Uterus (tissue), 4 donors: ENCODE data around the gene SRP9. TPM values are rescaled to one million over a fixed set of nuclear protein-coding genes. Genes with fewer than 3 reads are reported as not detected.

Experiments used
- DNase-seq, 2 donors: peaks; one replicate each; pipeline ENCODE4 v3.0.0-alpha.2; 2019 to 2020
- H3K27ac ChIP-seq, 2 donors: fragments of 200-600 bp; sonication (generic); 1 replicate in 1 of 2; 2 replicates in 1 of 2; pipeline ENCODE4 v1.5.1; 2016 to 2018
- H3K27me3 ChIP-seq, 2 donors: fragments of 200-600 bp; sonication (generic); one replicate each; pipeline ENCODE4 v1.5.1; 2018 to 2019; ENCODE audit warnings: control low read depth in 1 of 2
- H3K36me3 ChIP-seq, 2 donors: fragments of 200-600 bp; sonication (generic); one replicate each; pipeline ENCODE4 v1.5.1; 2019; ENCODE audit warnings: control low read depth in 1 of 2
- H3K4me1 ChIP-seq, 2 donors: fragments of 200-600 bp; sonication (generic); one replicate each; pipeline ENCODE4 v1.5.1; 2018 to 2019; ENCODE audit warnings: control low read depth in 1 of 2
- H3K4me3 ChIP-seq, 2 donors: fragments of 200-600 bp; sonication (generic); 1 replicate in 1 of 2; 2 replicates in 1 of 2; pipeline ENCODE4 v1.5.1; 2018 to 2019; ENCODE audit warnings: mild to moderate bottlenecking in 1 of 2
- H3K9me3 ChIP-seq, 2 donors: fragments of 200-600 bp; sonication (generic); one replicate each; pipeline ENCODE4 v1.5.1; 2019; ENCODE audit warnings: control low read depth in 1 of 2
- CTCF ChIP-seq, 4 experiments: fragments of 200-600 bp in 2 of 4; fragments of 450-650 bp in 2 of 4; sonication (generic) in 2 of 4; IDR thresholded peaks; one replicate each; pipeline ENCODE4 v1.5.1; 2016 to 2019; ENCODE audit warnings: antibody characterized with exemption in 4 of 4, mild to moderate bottlenecking in 2 of 4, moderate library complexity in 1 of 4
- POLR2A ChIP-seq, 2 donors: fragments of 450-650 bp; IDR thresholded peaks; one replicate each; pipeline ENCODE4 v1.6.1; 2016; ENCODE audit warnings: antibody characterized with exemption in 2 of 2, mild to moderate bottlenecking in 1 of 2, moderate library complexity in 1 of 2
- intact Hi-C: fragments of 100-400 bp; cut with DNase I; formaldehyde crosslinking; loops from one replicate; pipeline ENCODE4 v1.15.1; 2023; ENCODE audit warnings: low total_unique reads
- total RNA-seq, 4 donors: library from RNA; depleted of rRNA in 3 of 4; stranded (reverse); fragments of >200 nt in 3 of 4; gene quantifications; one replicate each; pipeline versions ENCODE4 v1.1.0 to v1.2.4, GENCODE V29; 2014 to 2023
- donor health status: DM: yes; HTN: yes; CAD: no.

SRP9 gene
- total RNA-seq, 4 donors from 2014 or later, result 169 to 551 (median 202) TPM

- intact Hi-C loops, result no loop called here
- no peaks in the 10 kb centered on the region for H3K27me3 ChIP-seq
- H3K27ac ChIP-seq, result peak overlapping the region; percentile 56 to 83
- H3K4me3 ChIP-seq, result no peak overlapping the region
- no peaks in the 10 kb centered on the region for H3K36me3 ChIP-seq
- H3K9me3 ChIP-seq, result no peaks in the 10 kb centered on the region
- peaks cover 0 to 11% of the 10 kb centered on the region in 2 donors for H3K4me1 ChIP-seq
- DNase-seq, result no peak
- no peak for TF ChIP-seq CTCF (IDR thresholded peaks at IDR 0.05)
- TF ChIP-seq POLR2A (IDR thresholded peaks at IDR 0.05), result no peak
Measured at GRCh38 chr1:225736437-225737098, 41.1 kb upstream of the SRP9 start.

DNA sequence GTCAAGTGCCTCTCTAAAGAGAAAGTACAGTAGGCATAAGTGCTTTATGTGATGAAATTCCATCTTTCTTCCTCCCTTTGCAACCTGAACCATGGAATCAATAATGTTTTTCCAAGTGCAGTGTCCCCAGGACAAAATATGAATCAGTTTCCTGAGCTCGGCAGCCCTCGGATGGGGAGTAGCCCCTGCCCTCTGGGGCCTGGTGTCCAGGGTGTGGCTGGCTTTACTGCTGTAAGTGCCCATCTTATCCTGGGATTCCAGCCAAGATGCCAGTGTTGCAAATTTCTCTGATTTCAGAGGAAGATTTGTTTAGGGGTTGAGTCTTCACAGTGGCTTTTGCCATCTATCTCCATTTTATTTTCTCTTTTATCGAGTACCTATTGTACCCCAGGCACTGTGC is 40.5 kb upstream of the SRP9 start:
- no peak overlapping the region for H3K4me3 ChIP-seq
- H3K27ac ChIP-seq, result no peak overlapping the region
- H3K4me1 ChIP-seq, result peaks cover 0 to 11% of the 10 kb centered on the region in 2 donors
- no peaks in the 10 kb centered on the region for H3K9me3 ChIP-seq
- TF ChIP-seq POLR2A (IDR thresholded peaks at IDR 0.05), result no peak
- no peak for TF ChIP-seq CTCF (IDR thresholded peaks at IDR 0.05)
- no peaks in the 10 kb centered on the region for H3K27me3 ChIP-seq
- no peaks in the 10 kb centered on the region for H3K36me3 ChIP-seq
- intact Hi-C loops, result no loop called here
- DNase-seq, result no peak

DNA sequence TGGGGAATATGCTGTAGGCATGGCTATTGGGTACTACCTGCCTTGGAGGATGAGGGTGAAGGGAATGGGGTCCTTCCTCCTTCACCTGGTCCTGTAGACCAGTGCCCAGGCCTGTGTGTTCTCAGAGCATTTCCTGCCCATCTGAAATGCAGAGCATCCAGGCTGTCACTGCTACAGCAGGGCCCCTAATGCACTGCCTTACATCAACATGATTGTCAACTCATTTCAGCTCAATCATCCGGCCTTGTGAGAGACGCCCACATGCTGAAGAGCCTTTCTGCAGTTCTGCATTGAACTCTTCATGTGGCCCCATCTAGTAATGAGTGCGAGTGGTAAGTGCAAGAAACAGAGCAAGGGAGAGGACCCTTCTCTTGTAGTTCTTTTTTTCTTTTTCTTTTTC is 39.8 kb upstream of the SRP9 start:
- intact Hi-C loops, result no loop called here
- H3K27me3 ChIP-seq, result no peaks in the 10 kb centered on the region
- no peak overlapping the region for H3K4me3 ChIP-seq
- H3K36me3 ChIP-seq, result no peaks in the 10 kb centered on the region
- TF ChIP-seq POLR2A (IDR thresholded peaks at IDR 0.05) (no peak), CTCF (IDR thresholded peaks at IDR 0.05) (no peak)
- H3K4me1 ChIP-seq, result peaks cover 0 to 11% of the 10 kb centered on the region in 2 donors
- H3K27ac ChIP-seq, result no peak overlapping the region
- DNase-seq, result no peak
- no peaks in the 10 kb centered on the region for H3K9me3 ChIP-seq

GRCh38 chr1:225738763-225739162 is 38.9 kb upstream of the SRP9 start:
- H3K4me1 ChIP-seq, result peaks cover 0 to 11% of the 10 kb centered on the region in 2 donors
- no peak overlapping the region for H3K4me3 ChIP-seq
- intact Hi-C loops, result no loop called here
- H3K27me3 ChIP-seq, result no peaks in the 10 kb centered on the region
- no peak overlapping the region for H3K27ac ChIP-seq
- TF ChIP-seq CTCF (IDR thresholded peaks at IDR 0.05) (no peak), POLR2A (IDR thresholded peaks at IDR 0.05) (no peak)
- H3K9me3 ChIP-seq, result no peaks in the 10 kb centered on the region
- no peaks in the 10 kb centered on the region for H3K36me3 ChIP-seq
- DNase-seq, result no peak

DNA sequence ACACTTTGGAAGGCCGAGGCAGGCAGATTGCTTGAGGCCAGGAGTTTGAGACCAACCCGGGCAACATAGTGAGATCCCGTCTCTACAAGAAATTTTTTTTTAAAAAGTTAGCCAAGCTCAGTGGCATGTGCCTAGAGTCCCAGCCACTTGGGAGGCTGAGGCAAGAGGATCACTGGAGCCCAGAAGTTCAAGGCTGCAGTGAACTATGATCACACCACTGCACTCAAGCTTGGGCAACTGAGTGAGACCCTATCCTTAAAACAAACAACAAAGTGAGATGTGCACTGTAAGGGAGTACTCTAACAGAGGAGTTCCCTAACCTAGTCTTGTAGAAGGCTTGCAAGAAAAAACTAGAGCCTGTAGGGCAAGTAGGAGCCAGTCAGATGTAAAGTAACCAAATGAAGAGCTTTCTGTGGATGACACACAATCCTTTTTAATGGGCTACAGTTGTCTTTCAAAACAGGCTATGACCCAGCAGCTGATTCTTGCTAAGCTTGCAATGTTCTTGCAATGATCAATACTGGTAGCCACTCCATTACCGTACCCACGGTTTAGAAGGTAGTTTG is 38.0 kb upstream of the SRP9 start:
- intact Hi-C loops, result no loop called here
- Histone ChIP-seq H3K27me3 (no peaks in the 10 kb centered on the region), H3K27ac (no peak overlapping the region), H3K9me3 (no peaks in the 10 kb centered on the region), H3K36me3 (no peaks in the 10 kb centered on the region), H3K4me1 (peaks cover 0 to 11% of the 10 kb centered on the region in 2 donors), H3K4me3 (no peak overlapping the region)
- no peak for DNase-seq
- TF ChIP-seq POLR2A (IDR thresholded peaks at IDR 0.05) (no peak), CTCF (IDR thresholded peaks at IDR 0.05) (no peak)
